ENCODE measurements around the gene HTRA2.

GRCh38 chr2:74578408-74578807, 48.7 kb downstream of the HTRA2 start:
- TF ChIP-seq CTCF (IDR thresholded peaks at IDR 0.05) (no peak), POLR2A (IDR thresholded peaks at IDR 0.05) (no peak)
